ENCODE results near the gene IPO8. TPM values are rescaled to one million over a fixed set of nuclear protein-coding genes. Genes with fewer than 3 reads are reported as not detected.

Gene IPO8
- total RNA-seq, 1 donor from 2014 or later: 36.4 TPM

DNA sequence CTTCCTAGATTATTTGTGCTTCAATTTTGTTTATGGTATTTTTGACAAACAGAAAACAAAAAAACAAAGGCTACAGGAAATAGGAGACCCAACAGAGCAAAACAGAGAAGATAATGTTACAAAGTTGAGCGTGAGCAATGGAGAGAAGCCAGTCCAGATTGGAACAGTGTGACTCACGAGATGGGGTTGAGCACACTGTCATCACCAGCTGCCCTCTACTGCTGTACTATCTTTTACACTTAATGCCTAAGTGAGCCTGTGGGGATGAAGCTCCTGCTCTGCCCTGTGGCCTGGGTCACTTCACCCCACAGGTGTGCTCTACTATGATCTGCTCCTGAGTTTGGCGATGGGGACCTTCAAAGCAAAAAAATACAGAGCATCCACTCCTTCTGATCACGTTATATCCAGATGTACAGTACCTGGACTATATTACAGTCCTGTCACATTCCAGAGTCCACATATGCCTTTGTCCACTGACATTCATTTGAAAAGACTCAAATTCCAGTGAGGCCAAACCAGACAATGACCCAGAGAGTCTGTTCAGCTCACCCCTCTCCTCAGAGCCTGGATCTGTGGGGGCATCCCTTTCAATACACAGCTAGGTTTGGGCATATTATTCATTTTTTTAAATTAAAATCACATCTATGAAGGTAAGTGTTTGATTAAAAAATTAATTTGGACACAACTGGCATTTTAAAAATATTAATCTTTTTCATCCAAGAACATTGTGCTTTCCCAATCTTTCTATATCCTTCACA, 4.4 kb downstream of the IPO8 start:
- peaks cover 33% of the 10 kb centered on the region for H3K4me1 Mint-ChIP-seq

DNA sequence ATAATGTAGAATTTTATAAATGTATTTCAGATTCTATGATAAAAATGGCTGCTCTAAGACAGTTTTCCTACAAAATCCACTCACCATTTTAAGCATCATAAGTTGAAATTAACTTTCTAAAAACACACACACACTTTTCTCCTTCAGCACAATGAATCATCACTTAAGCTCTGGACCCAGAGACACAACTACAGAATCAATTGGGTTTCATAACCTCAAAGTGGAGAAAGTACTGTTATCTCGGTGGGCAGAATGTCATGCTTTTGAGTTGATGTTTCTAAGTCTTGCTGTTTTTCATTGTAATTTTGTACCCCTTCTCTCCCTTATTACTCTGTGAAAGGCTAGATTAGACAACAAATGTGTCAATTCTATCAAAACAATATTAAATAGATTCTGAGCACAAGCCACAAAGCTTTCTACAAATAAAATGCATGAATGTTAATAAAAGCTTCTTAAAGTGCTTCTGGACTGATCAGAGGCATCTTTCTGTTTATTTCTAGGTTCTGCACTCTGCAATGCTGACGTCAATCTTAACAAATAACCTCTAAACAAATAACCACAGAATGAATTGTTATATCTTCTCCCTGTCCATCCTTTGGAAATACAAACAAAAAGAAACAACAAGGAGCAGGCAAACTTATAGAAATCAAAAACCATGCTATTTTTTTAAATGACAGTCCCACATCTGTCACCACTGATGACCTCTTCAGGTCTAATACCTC, 8.2 kb downstream of the IPO8 start:
- DNase-seq (ENCODE audit: low spot score in 2 of 2, unreplicated experiment in 2 of 2): no peak
- no peak overlapping the region for H3K27ac Mint-ChIP-seq
- TF ChIP-seq, protein P1, sequence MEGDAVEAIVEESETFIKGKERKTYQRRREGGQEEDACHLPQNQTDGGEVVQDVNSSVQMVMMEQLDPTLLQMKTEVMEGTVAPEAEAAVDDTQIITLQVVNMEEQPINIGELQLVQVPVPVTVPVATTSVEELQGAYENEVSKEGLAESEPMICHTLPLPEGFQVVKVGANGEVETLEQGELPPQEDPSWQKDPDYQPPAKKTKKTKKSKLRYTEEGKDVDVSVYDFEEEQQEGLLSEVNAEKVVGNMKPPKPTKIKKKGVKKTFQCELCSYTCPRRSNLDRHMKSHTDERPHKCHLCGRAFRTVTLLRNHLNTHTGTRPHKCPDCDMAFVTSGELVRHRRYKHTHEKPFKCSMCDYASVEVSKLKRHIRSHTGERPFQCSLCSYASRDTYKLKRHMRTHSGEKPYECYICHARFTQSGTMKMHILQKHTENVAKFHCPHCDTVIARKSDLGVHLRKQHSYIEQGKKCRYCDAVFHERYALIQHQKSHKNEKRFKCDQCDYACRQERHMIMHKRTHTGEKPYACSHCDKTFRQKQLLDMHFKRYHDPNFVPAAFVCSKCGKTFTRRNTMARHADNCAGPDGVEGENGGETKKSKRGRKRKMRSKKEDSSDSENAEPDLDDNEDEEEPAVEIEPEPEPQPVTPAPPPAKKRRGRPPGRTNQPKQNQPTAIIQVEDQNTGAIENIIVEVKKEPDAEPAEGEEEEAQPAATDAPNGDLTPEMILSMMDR (IDR thresholded peaks at IDR 0.05; ENCODE audit: unreplicated experiment): no peak
- no peak overlapping the region for H3K4me3 Mint-ChIP-seq
- H3K9me3 Mint-ChIP-seq: no peaks in the 10 kb centered on the region
- H3K36me3 Mint-ChIP-seq: peaks cover 4% of the 10 kb centered on the region
- H3K27me3 Mint-ChIP-seq (ENCODE audit: low read depth): no peaks in the 10 kb centered on the region
- H3K4me1 Mint-ChIP-seq: peaks cover 8% of the 10 kb centered on the region

More for the DNA sequence above, 4.4 kb downstream of the IPO8 start:
- no peaks in the 10 kb centered on the region for H3K9me3 Mint-ChIP-seq
- DNase-seq (ENCODE audit: low spot score in 2 of 2, unreplicated experiment in 2 of 2): no peak
- H3K27me3 Mint-ChIP-seq (ENCODE audit: low read depth): no peaks in the 10 kb centered on the region
- peaks cover 4% of the 10 kb centered on the region for H3K36me3 Mint-ChIP-seq
- no peak overlapping the region for H3K4me3 Mint-ChIP-seq
- no peak overlapping the region for H3K27ac Mint-ChIP-seq
- TF ChIP-seq, protein P1 (IDR thresholded peaks at IDR 0.05; ENCODE audit: unreplicated experiment): no peak

DNA sequence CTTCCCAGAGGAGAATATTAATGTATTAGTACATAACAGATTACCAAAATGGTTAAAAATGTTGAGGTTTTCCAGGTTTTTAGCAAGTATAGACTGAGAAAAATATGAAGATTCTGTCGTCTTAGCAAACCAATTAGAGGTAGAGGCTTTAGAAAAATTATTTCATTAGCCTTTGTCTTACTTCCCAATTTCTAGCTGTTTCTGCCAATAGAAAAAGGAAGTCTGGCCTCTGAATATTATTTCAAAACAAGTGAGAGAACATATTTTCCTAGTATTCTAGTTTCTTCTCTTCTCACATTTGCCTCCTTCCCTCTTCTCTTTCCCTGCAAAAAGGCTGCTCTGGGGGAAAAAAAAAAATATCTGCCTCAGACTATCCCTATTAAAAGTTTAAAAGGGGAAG, 16.4 kb downstream of the IPO8 start:
- DNase-seq (ENCODE audit: low spot score in 2 of 2, unreplicated experiment in 2 of 2): no peak
- TF ChIP-seq, protein P1 (IDR thresholded peaks at IDR 0.05; ENCODE audit: unreplicated experiment): no peak
- Mint-ChIP-seq H3K36me3 (peaks cover 31% of the 10 kb centered on the region), H3K9me3 (no peaks in the 10 kb centered on the region), H3K4me3 (no peak overlapping the region), H3K27me3 (ENCODE audit: low read depth) (no peaks in the 10 kb centered on the region), H3K4me1 (no peaks in the 10 kb centered on the region), H3K27ac (no peak overlapping the region)

- no peak overlapping the region for H3K4me3 Mint-ChIP-seq
- H3K27ac Mint-ChIP-seq: no peak overlapping the region
- no peaks in the 10 kb centered on the region for H3K27me3 Mint-ChIP-seq (ENCODE audit: low read depth)
- H3K4me1 Mint-ChIP-seq: no peaks in the 10 kb centered on the region
- no peak for DNase-seq (ENCODE audit: low spot score in 2 of 2, unreplicated experiment in 2 of 2)
- TF ChIP-seq, protein P1 (IDR thresholded peaks at IDR 0.05; ENCODE audit: unreplicated experiment): no peak
- peaks cover 34% of the 10 kb centered on the region for H3K36me3 Mint-ChIP-seq
- no peaks in the 10 kb centered on the region for H3K9me3 Mint-ChIP-seq
These were observed 17.4 kb downstream of the IPO8 start for GRCh38 chr12:30678221-30678620.

DNA sequence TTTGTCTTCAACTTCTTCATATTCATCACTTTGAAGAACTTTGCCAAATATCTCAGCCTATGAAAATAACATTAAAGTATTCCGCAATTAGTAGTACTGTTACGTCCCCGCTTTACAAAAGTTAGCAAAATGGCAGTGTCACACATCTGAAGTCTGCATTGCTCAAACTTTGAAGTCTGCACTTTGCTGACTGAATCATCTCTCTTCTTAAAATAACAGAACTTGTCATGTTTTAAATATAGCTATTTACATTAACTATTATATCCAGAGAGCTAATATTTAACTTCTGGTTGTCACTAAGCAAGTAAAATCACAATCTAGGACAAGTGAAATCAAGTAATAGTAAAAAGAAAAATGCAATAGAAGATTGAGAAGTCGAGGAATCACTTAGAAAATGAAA, 34.5 kb downstream of the IPO8 start:
- no peak for DNase-seq (ENCODE audit: low spot score in 2 of 2, unreplicated experiment in 2 of 2)
- peaks cover 9% of the 10 kb centered on the region for H3K9me3 Mint-ChIP-seq
- TF ChIP-seq, protein P1 (IDR thresholded peaks at IDR 0.05; ENCODE audit: unreplicated experiment): no peak
- H3K36me3 Mint-ChIP-seq: peaks cover 33% of the 10 kb centered on the region
- no peak overlapping the region for H3K4me3 Mint-ChIP-seq
- no peaks in the 10 kb centered on the region for H3K27me3 Mint-ChIP-seq (ENCODE audit: low read depth)
- no peaks in the 10 kb centered on the region for H3K4me1 Mint-ChIP-seq
- H3K27ac Mint-ChIP-seq: no peak overlapping the region
